Middle frontal gyrus (tissue), 1 donor: ENCODE measurements around the gene OOSP3.
"Not testable (repeated sequence)": the region's sequence is repeated elsewhere in the genome, so short reads cannot be mapped to it uniquely, and the experiment has no call there.

Source experiments
- DNase-seq: peaks from one replicate; pipeline ENCODE4 v3.0.0-alpha.2; 2015; ENCODE audit warnings: low spot score; ENCODE audit errors: extremely low spot score

OOSP3 gene, protein sequence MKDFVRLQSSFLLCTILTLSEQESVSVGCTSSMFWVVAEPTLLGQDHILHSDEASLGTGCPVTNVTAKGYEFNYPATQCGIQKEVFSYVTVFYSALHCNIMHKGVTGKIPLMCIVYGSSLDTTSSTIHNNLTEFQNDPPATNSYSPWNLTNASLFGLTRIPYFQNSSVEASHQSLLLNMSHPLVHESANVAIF

GRCh38 chr11:59878575-59878974, at the start of gene OOSP3:
Gene OOSP3 (plus strand): TSS chr11:59878782. CDS start chr11:59878809, 27 bp downstream.
- no peak for DNase-seq

GRCh38 chr11:59829358-59829757, 49.2 kb upstream of the OOSP3 start:
- no peak for DNase-seq

GRCh38 chr11:59833602-59834001, 45.0 kb upstream of the OOSP3 start:
- DNase-seq: no peak

- DNase-seq: no peak
These were observed 39.0 kb upstream of the OOSP3 start for GRCh38 chr11:59839615-59840014.

GRCh38 chr11:59841514-59841913, 37.1 kb upstream of the OOSP3 start:
- no peak for DNase-seq

DNA sequence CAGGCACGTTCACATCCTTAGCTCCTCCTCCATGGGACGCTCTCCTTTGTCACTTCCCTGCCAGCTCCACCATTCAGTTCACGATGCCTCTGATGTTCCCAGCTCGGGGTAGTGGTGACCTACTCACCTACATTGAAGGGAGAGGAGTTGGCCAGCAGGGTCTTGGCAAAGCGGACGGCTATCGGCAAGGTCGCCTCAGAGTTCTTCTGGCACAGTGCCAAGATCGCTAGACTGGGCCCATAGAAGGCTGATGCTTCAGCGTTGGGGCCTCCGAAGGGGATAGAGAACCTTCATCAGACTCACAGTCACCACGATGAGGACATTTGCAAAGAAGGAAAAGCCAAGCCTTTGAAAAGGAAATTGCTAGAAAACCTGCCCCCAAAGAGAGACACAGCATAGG, 36.3 kb upstream of the OOSP3 start:
- DNase-seq: no peak

- no peak for DNase-seq
These were observed 33.2 kb upstream of the OOSP3 start, which contains the start of gene CBLIF for GRCh38 chr11:59845399-59845798. Gene CBLIF (minus strand): TSS chr11:59845499. CDS start chr11:59845453, 46 bp downstream.

DNA sequence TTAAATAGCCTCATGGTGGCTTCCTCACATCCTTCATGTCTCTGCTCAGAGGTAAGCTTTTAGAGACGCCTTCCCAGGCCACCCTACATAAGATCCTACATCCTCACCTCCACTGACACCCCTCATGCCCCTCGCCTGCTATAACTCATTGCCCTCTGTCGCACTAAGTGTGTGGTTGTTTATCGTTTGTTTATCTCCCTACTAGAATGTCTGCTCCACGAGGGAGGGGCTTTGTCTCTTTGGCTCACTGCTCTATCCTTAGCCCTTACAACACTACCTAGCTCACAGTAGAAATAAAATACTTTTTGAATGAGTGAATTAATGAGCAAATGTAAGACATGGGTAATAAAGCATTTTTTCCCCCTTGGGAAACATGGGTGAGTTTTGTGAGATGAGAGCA, 32.0 kb upstream of the OOSP3 start:
- DNase-seq: no peak

DNA sequence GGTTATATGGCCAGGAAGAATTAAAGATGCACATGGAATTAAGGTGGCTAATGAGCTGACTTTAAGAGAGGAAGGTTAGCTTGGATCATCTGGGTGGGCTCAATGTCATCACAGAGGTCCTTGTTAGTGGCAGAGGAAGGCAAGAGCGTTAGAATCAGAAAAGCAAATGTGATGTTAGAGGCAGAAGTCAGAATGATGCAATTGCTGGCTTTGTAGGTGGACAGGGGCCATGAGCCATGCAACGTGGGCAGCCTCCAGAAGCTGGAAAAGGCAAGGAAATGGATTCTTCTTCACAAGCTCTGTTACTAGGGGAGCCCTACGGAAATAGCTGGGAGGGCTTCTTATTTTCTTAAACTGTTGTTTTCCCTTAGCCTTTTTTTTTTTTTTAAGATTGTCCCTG, 31.0 kb upstream of the OOSP3 start:
- no peak for DNase-seq

GRCh38 chr11:59848439-59848838, 30.1 kb upstream of the OOSP3 start:
- DNase-seq: not testable (repeated sequence)

- DNase-seq: no peak
These were observed 29.5 kb upstream of the OOSP3 start for GRCh38 chr11:59849129-59849528.

- DNase-seq: not testable (repeated sequence)
These were observed 29.0 kb upstream of the OOSP3 start for GRCh38 chr11:59849551-59849950.

GRCh38 chr11:59851416-59851815, 27.2 kb upstream of the OOSP3 start:
- not testable (repeated sequence) for DNase-seq

GRCh38 chr11:59854871-59855270, 23.7 kb upstream of the OOSP3 start:
- no peak for DNase-seq

GRCh38 chr11:59857439-59858434, 20.8 kb upstream of the OOSP3 start:
- no peak for DNase-seq

- DNase-seq: no peak
These were observed 18.9 kb upstream of the OOSP3 start for GRCh38 chr11:59859673-59860072.

- no peak for DNase-seq
These were observed 16.3 kb upstream of the OOSP3 start for GRCh38 chr11:59862252-59862651.

DNA sequence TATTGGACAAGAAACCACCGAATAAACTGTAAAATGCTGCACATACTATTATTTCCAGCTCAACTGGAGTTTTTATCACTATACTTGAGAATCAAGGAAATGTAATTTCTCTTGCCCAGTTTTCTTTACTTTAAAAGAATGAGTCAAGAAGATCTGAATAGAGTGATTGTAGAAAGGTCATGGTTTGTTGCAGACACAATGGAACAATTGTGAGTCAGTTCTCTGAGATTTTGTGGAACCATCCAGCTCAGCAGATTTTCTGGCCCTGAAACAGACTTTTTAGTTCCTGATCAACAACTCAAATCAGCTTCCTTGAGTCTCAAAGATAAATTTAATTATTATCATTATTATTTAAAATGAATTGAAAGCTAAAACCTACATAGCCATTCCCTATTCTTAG, 13.6 kb upstream of the OOSP3 start:
- no peak for DNase-seq

GRCh38 chr11:59866397-59866796, 12.2 kb upstream of the OOSP3 start, which contains the start of gene TCN1:
Gene TCN1 (minus strand): TSS chr11:59866487. CDS start chr11:59866470, 17 bp downstream.
- DNase-seq: no peak

DNA sequence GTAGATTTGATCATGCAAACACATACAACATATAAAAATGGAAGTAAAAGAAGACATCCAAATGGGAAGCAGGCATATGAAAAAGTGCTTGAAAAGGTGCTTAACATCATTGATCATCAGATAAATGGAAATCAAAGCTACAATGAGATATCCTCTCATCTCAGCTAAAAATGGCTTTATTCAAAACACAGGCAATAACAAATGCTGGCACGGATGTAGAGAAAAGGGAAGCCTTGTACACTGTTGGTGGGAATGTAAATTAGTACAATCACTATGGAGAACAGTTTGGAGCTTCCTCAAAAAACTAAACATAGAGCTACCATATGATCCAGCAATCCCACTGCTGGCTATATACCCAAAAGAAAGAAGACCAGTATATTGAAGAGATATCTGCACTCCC, 11.7 kb upstream of the OOSP3 start:
- no peak for DNase-seq

- DNase-seq: no peak
These were observed 10.6 kb upstream of the OOSP3 start for GRCh38 chr11:59867946-59868345.

- no peak for DNase-seq
These were observed 6.5 kb upstream of the OOSP3 start for GRCh38 chr11:59872076-59872475.
